ENCODE data around the gene DYDC2.

Gene DYDC2

GRCh38 chr10:80373502-80373901, 16.9 kb downstream of the DYDC2 start:
- DNase-seq, result no peak

DNA sequence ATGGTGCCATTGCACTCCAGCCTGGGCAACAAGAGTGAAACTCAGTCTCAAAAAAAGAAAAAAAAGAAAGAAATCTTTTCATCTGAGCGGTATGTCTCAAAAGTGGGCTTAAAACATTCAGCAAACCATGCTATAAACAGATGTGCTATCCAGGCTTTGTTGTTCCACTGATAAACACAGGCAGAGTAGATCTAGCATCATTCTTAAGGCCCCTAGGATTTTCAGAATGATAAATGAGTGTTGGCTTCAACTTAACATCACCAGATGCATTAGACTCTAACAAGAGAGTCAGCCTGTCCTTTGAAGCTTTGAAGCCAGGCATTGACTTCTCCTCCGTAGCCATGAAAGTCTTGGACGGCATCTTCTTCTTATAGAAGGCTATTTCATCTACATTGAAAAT, 23.1 kb downstream of the DYDC2 start:
- no peak for DNase-seq

DNA sequence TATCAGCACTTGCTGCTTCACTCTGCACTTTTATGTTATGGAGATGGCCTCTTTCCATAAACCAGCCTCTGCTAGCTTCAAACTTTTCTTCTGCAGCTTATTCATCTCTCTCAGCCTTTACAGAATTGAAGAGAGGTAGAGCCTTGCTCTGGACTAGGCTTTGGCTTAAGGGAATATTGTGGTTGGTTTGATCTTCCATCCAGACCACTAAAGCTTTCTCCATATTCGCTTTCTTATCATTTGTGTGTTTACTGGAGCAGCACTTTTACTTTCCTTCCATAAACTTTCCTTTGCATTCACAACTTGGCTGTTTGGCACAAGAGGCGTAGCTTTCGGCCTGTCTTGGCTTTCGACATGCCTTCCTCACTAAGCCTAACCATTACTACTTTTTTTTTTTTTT, 23.6 kb downstream of the DYDC2 start:
- DNase-seq, result no peak

DNA sequence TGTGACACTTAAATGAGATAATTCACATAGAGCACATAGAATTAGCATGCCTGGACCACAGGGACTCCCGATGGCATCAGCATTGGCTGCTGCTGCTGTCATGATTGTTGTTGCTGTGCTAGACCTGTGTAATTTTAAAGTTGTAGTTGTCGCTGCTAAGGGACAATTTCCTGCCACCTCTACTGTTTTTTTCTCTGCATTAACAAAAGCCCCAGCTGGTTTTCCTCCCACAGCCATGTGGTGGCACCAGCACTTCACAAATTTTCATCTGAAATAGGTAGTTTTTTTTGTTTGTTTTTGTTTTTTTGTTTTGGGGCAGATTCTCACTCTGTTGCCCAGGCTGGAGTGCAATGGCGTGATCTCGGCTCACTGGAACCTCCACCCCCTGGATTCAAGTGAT, 26.4 kb downstream of the DYDC2 start:
- peak; percentile 3 for DNase-seq

DNA sequence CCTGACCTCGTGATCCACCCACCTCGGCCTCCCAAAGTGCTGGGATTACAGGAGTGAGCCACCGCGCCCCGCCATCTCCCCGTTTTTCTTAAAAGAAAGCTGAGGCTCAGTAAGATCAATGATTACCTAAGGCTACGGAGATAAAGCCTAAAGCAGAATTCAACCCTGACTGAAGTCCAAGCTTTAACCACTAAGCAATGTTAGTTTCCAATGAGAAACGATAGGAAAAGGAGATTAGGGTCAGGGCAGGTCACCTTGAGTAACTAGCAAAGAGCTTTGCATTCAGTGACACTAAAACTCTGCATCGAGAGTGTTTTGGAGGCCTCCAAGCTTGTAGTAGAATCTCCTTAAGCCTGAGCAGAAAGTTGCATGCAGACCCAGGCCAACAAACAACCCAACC, 34.2 kb downstream of the DYDC2 start:
- DNase-seq, result no peak

DNA sequence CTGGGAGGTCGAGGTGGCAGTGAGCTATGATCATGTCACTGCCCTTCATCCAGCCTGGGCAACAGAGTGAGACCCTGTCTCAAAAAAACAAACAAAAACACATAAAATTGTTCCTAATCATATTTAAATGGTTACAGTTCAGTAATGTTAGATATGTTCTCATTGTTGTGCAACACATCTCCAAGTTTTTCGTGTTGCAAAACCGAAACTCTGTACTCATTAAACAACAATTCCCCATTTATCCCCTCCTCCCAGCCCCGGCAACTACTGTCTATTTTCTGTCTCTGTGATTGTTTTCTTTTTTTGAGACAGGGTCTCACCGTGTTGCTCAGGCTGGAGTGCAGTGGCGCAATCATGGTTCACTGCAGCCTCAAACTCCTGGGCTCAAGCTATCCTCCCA, 35.7 kb downstream of the DYDC2 start:
- no peak for DNase-seq

DNA sequence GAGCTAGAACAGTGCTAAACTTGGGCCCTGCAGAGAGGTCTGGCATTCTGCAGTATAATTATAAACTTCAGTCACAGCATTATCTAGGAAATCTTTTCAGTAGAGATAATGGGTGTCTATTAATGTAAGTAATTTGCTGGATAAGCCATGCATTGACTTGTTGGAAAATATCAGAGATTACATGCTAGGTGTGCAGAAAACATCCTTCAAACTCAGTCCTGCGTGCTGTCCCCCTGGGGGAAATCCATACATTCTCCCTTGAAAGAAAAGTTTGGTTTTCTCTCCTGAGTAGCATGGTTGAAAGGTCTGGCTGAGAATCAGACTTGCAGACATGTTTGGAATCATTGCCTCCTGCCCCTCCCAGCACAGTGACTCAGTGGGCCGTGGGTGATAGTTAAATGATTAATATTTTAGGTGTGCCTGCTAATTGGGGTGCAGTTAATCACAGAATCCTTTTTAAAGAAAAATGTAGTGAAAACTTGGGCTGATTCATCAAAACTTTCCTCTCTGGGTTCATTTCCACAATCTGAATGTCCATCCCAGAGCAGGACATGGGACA, 37.9 kb downstream of the DYDC2 start:
- DNase-seq, result no peak

- DNase-seq, result no peak
Observed at GRCh38 chr10:80397014-80397413, 40.4 kb downstream of the DYDC2 start.

DNA sequence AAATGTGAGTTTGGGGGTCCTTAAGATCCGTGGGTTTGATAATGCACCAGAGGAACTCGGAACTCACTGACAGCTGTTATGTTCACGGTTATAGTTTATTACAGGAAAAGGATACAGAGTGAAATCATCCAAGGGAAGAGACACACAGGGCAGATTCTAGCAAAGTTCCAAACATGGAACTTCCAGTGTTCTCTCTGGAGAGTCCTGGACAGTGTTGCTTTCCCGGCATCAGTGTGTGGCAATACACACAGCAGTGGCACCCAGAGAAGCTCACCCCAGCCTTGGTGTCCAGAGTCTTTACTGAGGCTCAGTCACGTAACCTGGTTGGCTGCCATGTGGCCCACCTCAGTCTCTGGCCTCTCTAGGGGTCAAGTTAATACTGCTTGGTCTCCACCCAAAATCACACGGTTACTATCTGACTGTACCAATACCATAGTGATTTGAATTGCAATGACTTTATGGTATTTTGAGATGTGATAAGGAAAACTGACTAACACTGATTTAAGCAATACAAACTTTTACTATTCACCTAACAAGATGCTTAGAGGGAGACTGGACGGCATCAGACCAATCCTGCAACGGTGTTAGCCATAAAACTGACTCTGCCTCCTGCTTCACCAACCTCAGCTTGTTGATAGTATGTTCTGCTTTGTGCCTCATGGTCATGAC, 43.7 kb downstream of the DYDC2 start:
- no peak for DNase-seq

- DNase-seq, result no peak
Observed at GRCh38 chr10:80405035-80405434, 48.5 kb downstream of the DYDC2 start.

DNA sequence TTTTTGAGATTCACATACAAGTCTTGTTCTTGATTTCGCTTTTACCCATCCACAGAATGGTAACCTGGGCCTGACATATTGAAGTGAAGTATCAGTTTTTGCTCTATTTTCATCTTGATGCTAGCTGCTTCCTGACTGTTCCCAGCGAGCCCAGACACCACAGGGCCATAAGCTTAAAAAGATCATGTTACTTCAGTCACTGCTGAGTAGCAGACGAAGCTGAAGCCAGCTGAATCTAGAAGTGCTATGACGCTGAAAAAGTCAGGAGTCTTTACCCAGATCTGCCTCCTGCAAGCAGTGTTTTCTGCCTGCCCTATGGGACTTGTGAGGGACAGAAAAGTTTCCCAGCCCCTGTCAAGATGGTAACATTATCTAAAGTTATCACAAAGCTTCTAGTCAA, 49.0 kb downstream of the DYDC2 start:
- DNase-seq, result no peak

GRCh38 chr10:80406204-80406603, 49.6 kb downstream of the DYDC2 start:
- DNase-seq, result no peak

DNA sequence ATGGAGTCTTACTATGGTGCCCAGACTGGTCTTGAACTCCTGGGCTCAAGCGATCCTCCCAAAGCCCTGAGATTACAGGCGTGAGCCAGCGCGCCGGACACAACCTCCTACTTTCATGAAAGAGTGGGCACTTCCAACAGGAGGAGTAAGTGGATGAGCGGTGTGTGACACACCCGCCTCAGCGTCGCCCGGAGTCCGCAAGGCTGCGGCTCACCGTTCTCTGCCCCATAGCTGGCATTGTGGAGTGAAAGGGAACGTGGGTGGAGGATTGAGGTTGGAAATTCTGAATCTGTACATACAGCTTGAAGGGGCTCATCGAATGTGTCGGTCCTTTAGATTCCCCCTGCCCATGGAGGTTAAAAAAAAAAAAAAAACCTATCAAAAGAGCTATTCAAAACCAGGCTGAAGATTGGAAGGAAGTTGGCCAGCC, 51.2 kb downstream of the DYDC2 start:
- DNase-seq, result no peak

- no peak for DNase-seq
Observed at GRCh38 chr10:80408242-80409101, 51.9 kb downstream of the DYDC2 start, which contains the start of gene PRXL2A. TSS of gene PRXL2A (plus strand) at chr10:80408551. CDS start at chr10:80420468, 11,917 bp downstream.

DNA sequence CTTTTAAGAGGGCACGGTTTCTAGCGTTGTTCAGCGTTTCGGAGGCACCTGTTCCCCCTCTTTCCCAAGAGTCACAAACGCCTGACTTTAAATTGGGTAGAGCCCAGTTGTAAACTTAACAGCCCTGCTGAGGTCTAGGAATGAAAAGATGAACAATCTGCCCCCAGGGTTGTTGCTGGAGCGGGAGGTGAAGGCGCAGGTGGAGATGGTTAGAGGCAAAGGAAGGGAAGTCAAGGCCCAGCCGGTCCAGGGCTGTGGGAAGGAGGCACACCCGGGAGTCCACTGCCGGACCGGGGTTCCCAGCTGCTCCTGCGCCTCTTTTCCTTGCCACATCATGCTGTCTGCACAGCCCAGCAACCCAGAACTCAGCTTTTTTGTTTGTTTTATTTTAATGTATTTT, 52.5 kb downstream of the DYDC2 start:
- DNase-seq, result no peak

DNA sequence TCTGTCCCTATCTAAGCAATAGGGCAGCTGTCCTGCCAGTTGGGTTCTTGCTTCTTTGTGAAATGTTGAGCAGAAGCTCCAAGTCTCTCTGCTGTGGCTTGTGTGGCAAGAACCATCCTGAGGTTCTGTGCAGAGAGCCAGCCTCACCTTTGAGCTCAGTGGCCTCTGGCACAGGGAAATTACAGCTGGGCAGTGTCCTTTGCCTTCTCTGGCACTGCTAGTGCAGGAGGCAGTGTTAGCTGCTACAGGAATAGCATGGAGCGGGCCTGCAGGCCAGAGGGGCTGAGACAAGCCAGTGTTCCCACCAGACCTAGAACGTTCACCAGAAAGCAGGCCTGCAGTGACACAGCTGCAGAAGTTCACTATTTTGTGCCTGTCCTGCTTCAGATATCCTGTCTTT, 53.5 kb downstream of the DYDC2 start:
- no peak for DNase-seq

GRCh38 chr10:80410578-80411145, 54.1 kb downstream of the DYDC2 start:
- no peak for DNase-seq

DNA sequence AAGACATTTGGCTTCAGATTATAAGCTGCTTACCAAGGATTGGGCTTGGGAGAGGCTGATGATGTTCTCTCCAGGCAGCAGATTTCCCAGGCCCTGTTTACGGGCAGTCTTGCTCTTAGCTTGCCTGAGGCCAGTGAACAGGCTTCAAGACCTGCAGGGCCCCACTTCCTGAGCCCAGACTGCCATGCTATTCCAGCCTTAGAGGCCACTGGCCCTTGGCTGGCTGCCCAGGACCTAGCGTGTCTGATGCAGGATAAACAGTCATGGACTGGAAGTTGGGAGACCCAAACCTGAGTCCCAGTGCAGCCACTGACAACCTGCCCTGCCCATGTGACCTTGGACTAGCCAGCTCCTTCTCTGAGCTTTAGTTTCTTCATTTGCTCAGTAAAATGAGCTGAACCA, 54.7 kb downstream of the DYDC2 start:
- no peak for DNase-seq

DNA sequence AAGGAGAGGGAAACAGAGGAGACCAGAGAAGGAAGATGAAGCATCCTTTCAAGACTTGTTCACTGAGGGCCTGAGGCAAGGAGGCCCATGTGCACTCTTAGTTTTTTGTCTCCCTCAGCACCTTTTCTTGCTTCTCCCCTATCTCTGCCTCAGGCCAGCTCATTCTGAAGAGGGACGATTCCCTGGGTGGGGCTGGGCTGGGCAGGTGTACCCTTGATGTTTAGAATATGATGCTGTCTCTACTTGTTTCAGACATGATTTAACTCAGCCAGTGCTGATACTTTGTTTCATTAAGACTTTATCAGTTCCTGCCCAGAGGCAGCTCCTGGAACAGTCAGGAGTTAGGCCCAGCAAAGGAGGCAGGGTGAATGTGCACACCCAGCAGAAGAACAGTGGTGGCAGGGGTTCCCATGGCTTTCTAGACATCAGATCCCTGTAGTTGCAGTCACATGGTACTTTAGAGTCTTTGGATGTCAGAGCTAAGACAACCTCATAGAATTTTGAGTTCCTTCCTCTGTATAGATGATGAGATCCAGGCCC, 55.2 kb downstream of the DYDC2 start:
- DNase-seq, result no peak

DNA sequence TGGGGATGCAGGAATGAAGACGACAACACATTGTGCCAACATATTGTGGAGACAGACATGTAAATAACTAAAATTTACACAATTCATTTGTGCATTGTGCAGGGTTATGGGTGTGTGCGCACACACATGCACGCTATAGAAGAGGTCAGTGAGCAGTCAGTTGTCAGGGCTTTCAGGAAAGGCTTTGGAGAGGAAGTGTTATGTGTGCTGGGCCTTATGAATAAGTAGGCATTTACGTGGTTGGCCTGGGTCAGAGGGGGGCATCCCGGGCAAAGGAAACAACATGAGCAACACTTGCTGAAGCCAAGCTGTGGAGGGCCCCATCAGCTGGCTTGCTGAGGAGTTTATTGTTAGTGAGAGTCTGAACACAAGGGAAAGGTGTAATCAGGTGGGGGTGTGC, 55.9 kb downstream of the DYDC2 start:
- DNase-seq, result no peak

DNA sequence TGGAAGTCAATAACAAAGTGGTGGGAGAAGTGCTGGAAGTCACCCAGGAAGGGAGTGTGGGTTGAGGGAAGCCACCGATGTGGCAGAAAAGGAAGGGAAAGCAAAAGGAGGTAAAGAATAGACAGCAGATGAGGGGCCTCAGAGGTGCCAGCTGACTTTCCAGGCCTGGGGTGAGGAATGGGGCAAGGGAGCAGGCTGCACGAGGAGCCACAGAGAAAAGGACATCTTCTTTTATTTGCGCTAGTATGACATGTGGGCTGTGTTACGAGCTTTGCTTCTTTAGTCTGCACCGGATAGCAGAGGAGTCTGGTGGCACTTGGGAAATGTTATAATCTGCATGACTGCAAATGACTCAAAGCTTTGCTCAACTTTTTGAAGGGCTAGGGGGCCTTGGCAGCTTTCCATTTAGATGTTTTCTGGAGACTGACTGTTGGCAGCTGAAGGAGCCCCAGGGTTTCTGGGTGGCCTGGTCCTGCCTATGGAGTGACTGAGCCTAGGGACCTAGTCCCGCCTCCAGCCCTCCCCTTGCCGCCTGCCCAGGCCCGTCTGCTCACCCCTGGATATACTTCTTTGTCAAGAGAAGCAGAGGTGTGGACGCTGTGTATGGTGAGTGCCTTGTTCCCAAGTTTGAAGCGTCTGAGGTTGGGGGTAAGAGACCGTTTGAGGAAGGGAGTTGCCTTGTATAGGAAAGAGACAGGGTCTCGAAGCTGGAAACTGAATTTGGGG, 56.9 kb downstream of the DYDC2 start:
- DNase-seq, result no peak

DNA sequence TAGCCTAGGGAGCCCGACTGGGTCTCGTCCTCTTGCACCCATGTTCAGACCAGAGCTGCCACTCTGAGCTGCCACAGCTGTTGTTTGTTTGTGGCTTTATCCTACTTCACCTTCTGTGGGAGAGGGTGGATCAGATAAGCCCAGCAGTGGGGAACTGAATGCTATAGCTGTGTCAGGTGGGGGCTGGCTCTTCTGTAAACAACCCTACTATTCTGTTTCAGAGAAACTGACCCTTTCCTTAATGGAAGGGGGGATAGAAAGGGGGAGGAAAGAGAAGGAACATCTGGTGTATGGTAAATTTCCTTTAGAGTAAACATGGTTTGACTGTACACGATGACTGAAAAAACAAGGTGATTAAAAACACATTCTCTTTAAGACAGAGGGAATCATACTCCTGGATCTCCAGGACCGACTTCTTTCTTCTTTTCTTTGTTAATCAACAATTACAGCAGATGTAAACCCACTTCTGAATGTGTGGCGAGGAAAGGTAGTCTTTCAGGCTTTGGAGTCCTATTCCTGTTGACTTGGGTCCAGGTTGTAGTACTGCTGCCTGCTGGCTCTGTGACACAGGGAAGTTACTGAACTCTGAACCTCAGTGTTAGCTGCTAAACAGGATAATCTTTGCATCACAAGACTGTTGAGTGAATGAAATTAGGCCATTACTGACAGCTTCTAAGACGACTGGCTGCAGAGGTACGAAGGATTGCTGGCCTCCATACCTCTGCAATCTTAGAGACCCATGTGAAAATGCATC, 57.7 kb downstream of the DYDC2 start:
- DNase-seq, result no peak

Measured in NK-92 treated with Interleukin-12 subunit alpha and Interleukin-12 subunit beta, amount 100 ng/mL, for 24 hours (cell line).